Activated naive CD4-positive, alpha-beta T cell treated with anti-CD3 and anti-CD28 coated beads for 36 hours (primary cell): ENCODE measurements around the gene MRPL45. TPM values are rescaled to one million over a fixed set of nuclear protein-coding genes. Genes with fewer than 3 reads are reported as not detected.
"Not testable (repeated sequence)": the region's sequence is repeated elsewhere in the genome, so short reads cannot be mapped to it uniquely, and the experiment has no call there.

Source experiments
- CTCF ChIA-PET: fragments of 350-600 bp; sonication (Branson Sonifier 250); formaldehyde crosslinking; loops from one replicate; lab custom pipeline; 2021; ENCODE audit warnings: antibody characterized with exemption; lab: Charles Lee
- DNase-seq: peaks from one replicate; pipeline ENCODE4 v3.0.0-alpha.2; 2020
- H3K27ac Mint-ChIP-seq: one replicate; pipeline ENCODE4 v1.8.0; 2021; ENCODE audit warnings: mild to moderate bottlenecking, mixed read lengths
- H3K27me3 Mint-ChIP-seq: one replicate; pipeline ENCODE4 v1.8.0; 2021; ENCODE audit warnings: low read depth, mixed read lengths
- H3K36me3 Mint-ChIP-seq: one replicate; pipeline ENCODE4 v1.8.0; 2021; ENCODE audit warnings: low read depth, mixed read lengths
- H3K4me1 Mint-ChIP-seq: one replicate; pipeline ENCODE4 v1.8.0; 2021; ENCODE audit warnings: low read depth, mixed read lengths
- H3K4me3 Mint-ChIP-seq: one replicate; pipeline ENCODE4 v1.8.0; 2021; ENCODE audit warnings: mild to moderate bottlenecking, moderate library complexity, mixed read lengths
- H3K9me3 Mint-ChIP-seq: one replicate; pipeline ENCODE4 v1.8.0; 2021; ENCODE audit warnings: mixed read lengths
- intact Hi-C: fragments of 100-400 bp; cut with micrococcal nuclease; formaldehyde crosslinking; loops from one replicate; pipeline ENCODE4 v1.15.1; 2023
- total RNA-seq, 2 experiments: library from RNA; stranded (reverse); gene quantifications; one replicate each; pipeline ENCODE4 v1.2.3, GENCODE V29; 2021

MRPL45 gene
- total RNA-seq = 10 to 100 TPM; 55.5 to 60.8 TPM

- H3K36me3 Mint-ChIP-seq, H3K27me3 Mint-ChIP-seq, H3K4me1 Mint-ChIP-seq, intact Hi-C loops, H3K9me3 Mint-ChIP-seq: not testable (repeated sequence)
- Mint-ChIP-seq H3K27ac (peak within 1 kb of the TSS; percentile 94), H3K4me3 (peak within 1 kb of the TSS; percentile 99)
- CTCF ChIA-PET = interaction anchor here (1.1 kb wide), 1 partner anchor 66 kb away, joined by 3 read pairs; no protein-coding TSS in a partner anchor
- peak; percentile 98 for DNase-seq
These were observed at the start of gene MRPL45 for GRCh38 chr17:38296834-38297517. TSS of gene MRPL45 (plus strand) at chr17:38297168. CDS start at chr17:38297184, 16 bp downstream.

DNA sequence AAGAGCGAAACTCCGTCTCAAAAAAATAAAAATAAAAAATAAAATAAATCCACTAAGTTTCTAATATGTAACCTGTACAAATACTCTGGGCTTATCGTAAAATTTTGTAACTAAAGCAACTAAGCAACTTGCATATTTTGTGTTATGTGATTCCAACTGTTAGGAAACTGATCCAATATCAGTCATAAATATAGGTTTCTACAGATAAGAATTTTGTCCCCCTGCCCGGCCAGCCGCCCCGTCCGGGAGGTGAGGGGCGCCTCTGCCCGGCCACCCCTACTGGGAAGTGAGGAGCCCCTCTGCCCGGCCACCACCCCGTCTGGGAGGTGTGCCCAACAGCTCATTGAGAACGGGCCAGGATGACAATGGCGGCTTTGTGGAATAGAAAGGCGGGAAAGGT is 43.8 kb upstream of the MRPL45 start:
- H3K27ac Mint-ChIP-seq, H3K36me3 Mint-ChIP-seq, intact Hi-C loops, DNase-seq, H3K9me3 Mint-ChIP-seq, H3K4me1 Mint-ChIP-seq, H3K4me3 Mint-ChIP-seq, CTCF ChIA-PET, H3K27me3 Mint-ChIP-seq: not testable (repeated sequence)

DNA sequence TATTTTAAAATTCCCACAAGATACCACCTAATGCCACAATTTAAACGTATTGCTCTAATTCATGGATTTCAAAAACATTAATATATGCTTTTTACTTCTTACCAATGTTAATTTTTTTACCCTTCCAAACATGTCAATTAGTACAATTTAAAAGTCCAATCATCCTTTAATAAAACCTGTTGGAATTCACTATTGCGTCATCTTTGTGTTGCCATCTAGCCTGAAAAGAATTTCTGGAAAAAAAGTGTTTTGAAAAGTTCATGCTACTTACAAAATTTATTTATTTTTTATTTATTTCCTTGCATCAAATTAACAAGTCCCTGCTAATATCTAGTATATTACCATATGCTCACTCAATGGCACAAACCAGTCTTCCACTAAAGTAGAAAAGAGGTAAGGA is 42.6 kb upstream of the MRPL45 start:
- H3K27ac Mint-ChIP-seq, H3K27me3 Mint-ChIP-seq, H3K36me3 Mint-ChIP-seq, DNase-seq, H3K4me1 Mint-ChIP-seq, intact Hi-C loops, H3K4me3 Mint-ChIP-seq, H3K9me3 Mint-ChIP-seq: not testable (repeated sequence)
- CTCF ChIA-PET = interaction anchor here (0.6 kb wide), 1 partner anchor 280 kb away, joined by 3 read pairs; no protein-coding TSS in a partner anchor

- H3K4me3 Mint-ChIP-seq = peak overlapping the region; percentile 54
- H3K27me3 Mint-ChIP-seq, CTCF ChIA-PET, H3K9me3 Mint-ChIP-seq, intact Hi-C loops, H3K27ac Mint-ChIP-seq, H3K36me3 Mint-ChIP-seq, H3K4me1 Mint-ChIP-seq: not testable (repeated sequence)
- DNase-seq = peak; percentile 87
These were observed 39.9 kb upstream of the MRPL45 start for GRCh38 chr17:38257013-38257621.

- H3K9me3 Mint-ChIP-seq, CTCF ChIA-PET, H3K27me3 Mint-ChIP-seq, intact Hi-C loops, H3K4me1 Mint-ChIP-seq, DNase-seq, H3K36me3 Mint-ChIP-seq, H3K4me3 Mint-ChIP-seq, H3K27ac Mint-ChIP-seq: not testable (repeated sequence)
These were observed 30.9 kb upstream of the MRPL45 start for GRCh38 chr17:38265974-38266506.

- H3K4me3 Mint-ChIP-seq, H3K4me1 Mint-ChIP-seq, H3K9me3 Mint-ChIP-seq, DNase-seq, H3K27ac Mint-ChIP-seq, H3K36me3 Mint-ChIP-seq, CTCF ChIA-PET, H3K27me3 Mint-ChIP-seq, intact Hi-C loops: not testable (repeated sequence)
These were observed 30.4 kb upstream of the MRPL45 start for GRCh38 chr17:38266571-38266970.

DNA sequence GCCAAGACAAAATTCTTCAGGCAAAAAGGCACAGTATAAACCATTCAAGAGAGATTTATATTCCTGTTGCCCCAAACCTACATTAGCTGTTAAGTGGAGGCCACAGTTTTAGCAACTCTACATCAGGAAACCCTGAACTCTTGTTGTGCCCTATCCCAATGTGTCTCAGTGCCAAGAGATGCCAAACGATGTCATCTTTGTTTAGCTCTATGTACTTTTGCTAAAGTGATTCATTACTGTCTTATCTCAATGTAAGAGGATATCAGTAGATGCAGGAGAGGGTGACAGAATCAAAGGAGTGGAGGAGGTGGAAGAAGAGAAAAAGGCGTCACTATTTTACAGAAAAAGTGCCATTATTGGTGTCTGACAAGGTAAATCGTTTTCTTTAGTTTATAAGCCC is 28.8 kb upstream of the MRPL45 start:
- H3K27me3 Mint-ChIP-seq, H3K27ac Mint-ChIP-seq, H3K4me3 Mint-ChIP-seq, H3K9me3 Mint-ChIP-seq, CTCF ChIA-PET, intact Hi-C loops, H3K36me3 Mint-ChIP-seq, H3K4me1 Mint-ChIP-seq, DNase-seq: not testable (repeated sequence)

DNA sequence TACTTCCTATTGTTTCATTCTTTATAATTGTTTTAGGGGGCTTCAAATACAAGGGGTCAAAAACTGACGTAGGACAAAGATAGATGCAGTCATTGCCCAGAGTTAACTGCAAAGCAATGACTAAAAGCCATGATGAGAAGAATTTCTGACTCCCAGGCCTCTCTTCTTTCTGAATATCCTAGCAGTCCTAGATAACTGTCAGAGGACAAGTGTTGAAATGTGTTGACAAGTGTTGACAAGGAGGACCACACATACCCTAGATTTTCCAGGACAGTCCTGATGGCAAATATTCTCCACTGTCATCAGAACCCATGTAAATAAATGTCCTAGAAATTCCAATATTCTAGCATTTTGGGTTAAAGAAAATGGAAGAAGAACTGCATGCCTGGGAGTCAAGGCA is 27.9 kb upstream of the MRPL45 start:
- H3K4me1 Mint-ChIP-seq, H3K27ac Mint-ChIP-seq, H3K36me3 Mint-ChIP-seq, intact Hi-C loops, H3K9me3 Mint-ChIP-seq, DNase-seq, H3K27me3 Mint-ChIP-seq, CTCF ChIA-PET, H3K4me3 Mint-ChIP-seq: not testable (repeated sequence)

DNA sequence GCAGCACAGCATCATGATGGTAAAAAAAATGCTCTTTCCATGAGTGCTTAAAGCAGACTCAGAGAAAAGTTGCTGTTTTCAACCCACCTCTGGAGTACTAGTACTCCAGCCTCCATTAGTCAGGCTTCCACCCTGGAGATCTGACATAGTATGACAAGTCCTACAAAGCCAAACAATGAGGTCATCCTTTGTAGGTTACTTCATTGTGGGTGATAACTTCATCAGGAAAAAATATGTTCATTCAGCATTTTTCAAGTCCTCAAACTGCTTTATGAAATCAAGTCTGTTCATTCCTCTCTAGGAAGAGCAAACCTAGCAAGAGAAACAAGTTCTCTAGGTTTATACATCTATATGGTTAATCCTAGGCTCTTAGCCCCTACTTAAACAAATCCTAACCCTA is 27.4 kb upstream of the MRPL45 start:
- H3K36me3 Mint-ChIP-seq, H3K27me3 Mint-ChIP-seq, CTCF ChIA-PET: not testable (repeated sequence)

GRCh38 chr17:38285994-38286393 is 11.0 kb upstream of the MRPL45 start:
- intact Hi-C loops, H3K4me1 Mint-ChIP-seq, DNase-seq, H3K27ac Mint-ChIP-seq, CTCF ChIA-PET, H3K27me3 Mint-ChIP-seq, H3K4me3 Mint-ChIP-seq, H3K9me3 Mint-ChIP-seq, H3K36me3 Mint-ChIP-seq: not testable (repeated sequence)

More for the DNA sequence above, 27.4 kb upstream of the MRPL45 start:
- H3K4me3 Mint-ChIP-seq, H3K9me3 Mint-ChIP-seq, H3K27ac Mint-ChIP-seq, H3K4me1 Mint-ChIP-seq, intact Hi-C loops, DNase-seq: not testable (repeated sequence)

DNA sequence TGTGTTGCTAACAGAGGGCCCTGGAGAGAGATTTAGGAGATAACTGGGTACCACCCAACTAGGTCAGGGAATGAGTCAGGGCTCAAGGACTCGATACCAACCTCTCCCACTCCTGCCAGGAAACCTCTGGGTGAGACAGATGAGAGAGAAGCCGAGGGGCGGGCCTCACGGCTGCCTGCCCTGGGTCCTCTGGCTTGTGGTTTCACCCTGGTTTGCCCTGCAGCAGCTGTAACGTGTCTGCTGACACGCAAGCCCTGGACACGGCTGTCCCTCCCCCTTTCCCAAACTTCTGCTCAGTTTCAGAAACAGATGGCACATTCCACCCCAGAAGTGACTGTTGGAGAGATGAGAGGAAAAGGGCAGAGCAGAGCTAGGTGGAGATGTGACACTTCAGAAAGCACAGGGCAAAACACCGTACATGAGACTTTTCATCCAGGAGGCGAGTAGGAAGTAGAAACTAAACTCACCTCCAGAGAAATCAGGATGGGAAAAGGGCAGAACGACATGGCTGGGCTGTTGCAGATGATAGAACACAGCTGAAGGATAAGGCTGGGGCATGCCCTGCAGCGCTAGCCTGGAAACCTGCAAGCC is 10.4 kb upstream of the MRPL45 start:
- CTCF ChIA-PET, H3K4me3 Mint-ChIP-seq: not testable (repeated sequence)

DNA sequence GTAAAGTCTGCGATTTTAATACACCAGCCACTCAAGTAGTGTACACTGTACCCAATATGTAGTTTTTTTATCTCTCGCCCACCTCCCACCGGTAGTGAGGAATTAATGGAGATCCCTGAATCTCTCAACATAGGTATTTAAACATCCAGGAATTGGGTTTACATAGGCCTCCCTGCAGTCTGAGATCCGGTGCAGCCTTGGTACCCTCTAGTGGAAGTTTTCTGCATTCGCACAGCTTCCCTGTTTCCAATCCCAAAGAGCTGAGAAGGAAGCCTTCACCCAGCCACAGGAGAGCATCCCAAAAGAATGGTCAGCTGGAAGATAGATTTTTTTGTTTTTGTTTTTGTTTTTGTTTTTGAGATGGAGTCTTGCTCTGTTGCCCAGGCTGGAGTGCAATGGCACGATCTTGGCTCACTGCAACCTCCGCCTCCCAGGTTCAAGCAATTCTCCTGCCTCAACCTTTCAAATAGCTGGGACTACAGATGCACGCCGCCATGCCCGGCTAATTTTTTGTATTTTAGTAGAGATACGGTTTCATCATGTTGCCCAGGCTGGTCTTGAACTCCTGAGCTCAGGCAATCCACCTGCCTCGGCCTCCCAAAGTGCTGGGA is 8.6 kb upstream of the MRPL45 start:
- intact Hi-C loops, CTCF ChIA-PET, H3K36me3 Mint-ChIP-seq, H3K9me3 Mint-ChIP-seq, H3K4me1 Mint-ChIP-seq, H3K4me3 Mint-ChIP-seq, H3K27me3 Mint-ChIP-seq, H3K27ac Mint-ChIP-seq: not testable (repeated sequence)
- peak; percentile 6 for DNase-seq

More for the DNA sequence above, 10.4 kb upstream of the MRPL45 start:
- H3K9me3 Mint-ChIP-seq, H3K4me1 Mint-ChIP-seq, intact Hi-C loops, H3K36me3 Mint-ChIP-seq, H3K27me3 Mint-ChIP-seq, H3K27ac Mint-ChIP-seq: not testable (repeated sequence)
- peak; percentile 29 for DNase-seq
